Bronchial smooth muscle cell (primary cell): ENCODE results near the gene MRPS5. TPM values are rescaled to one million over a fixed set of nuclear protein-coding genes. Genes with fewer than 3 reads are reported as not detected.

ENCODE experiments used
- total RNA-seq: library from RNA; depleted of rRNA; stranded (reverse); fragments of >200 nt; gene quantifications from 2 replicates; pipeline ENCODE4 v1.2.1, GENCODE V29; 2014

Gene MRPS5
- total RNA-seq, result 48.1 and 64.5 TPM in 2 replicates

GRCh38 chr2:95121407-95122196, at the start of gene MRPS5:
Gene MRPS5, minus strand, starts transcription at chr2:95121808. Its CDS starts 17 bp downstream, at chr2:95121791.

GRCh38 chr2:95165371-95166064, 43.9 kb upstream of the MRPS5 start, which contains the start of gene ZNF2:
Gene ZNF2, plus strand, starts transcription at chr2:95165809. Its CDS starts 10,418 bp downstream, at chr2:95176227.

GRCh38 chr2:95159690-95160449, 38.3 kb upstream of the MRPS5 start, which contains the start of gene ZNF514:
Gene ZNF514, minus strand, starts transcription at chr2:95159848. Its CDS starts 6,595 bp downstream, at chr2:95153253.

Other genes with a start within 250 kb of the MRPS5 start
- 0.16 and 0.17 TPM in 2 replicates for gene MAL, start 96.1 kb downstream of the MRPS5 start, total RNA-seq
- 11.8 and 12.8 TPM in 2 replicates for gene ZNF514, start 38.0 kb upstream of the MRPS5 start, total RNA-seq
- 8.8 and 10.2 TPM in 2 replicates for gene ZNF2, start 44.0 kb upstream of the MRPS5 start, total RNA-seq
- gene ZNF892, start 85.7 kb upstream of the MRPS5 start, total RNA-seq, result 4.2 and 4.4 TPM in 2 replicates
- gene PROM2, start 152.6 kb upstream of the MRPS5 start, total RNA-seq, result 1.1 and 4.1 TPM in 2 replicates
- gene KCNIP3, start 175.5 kb upstream of the MRPS5 start, total RNA-seq, result 1.4 and 1.6 TPM in 2 replicates